ENCODE data around the gene CSRNP2. TPM values are rescaled to one million over a fixed set of nuclear protein-coding genes. Genes with fewer than 3 reads are reported as not detected.

CSRNP2 gene
- total RNA-seq, 1 donor from 2014 or later = 49.0 TPM

- DNase-seq (ENCODE audit: extremely low spot score, unreplicated experiment) = no peak
- no peak overlapping the region for H3K4me3 Mint-ChIP-seq (ENCODE audit: unreplicated experiment)
- no peaks in the 10 kb centered on the region for H3K27me3 Mint-ChIP-seq (ENCODE audit: unreplicated experiment)
- H3K4me1 Mint-ChIP-seq (ENCODE audit: unreplicated experiment) = no peaks in the 10 kb centered on the region
- TF ChIP-seq, protein P1, sequence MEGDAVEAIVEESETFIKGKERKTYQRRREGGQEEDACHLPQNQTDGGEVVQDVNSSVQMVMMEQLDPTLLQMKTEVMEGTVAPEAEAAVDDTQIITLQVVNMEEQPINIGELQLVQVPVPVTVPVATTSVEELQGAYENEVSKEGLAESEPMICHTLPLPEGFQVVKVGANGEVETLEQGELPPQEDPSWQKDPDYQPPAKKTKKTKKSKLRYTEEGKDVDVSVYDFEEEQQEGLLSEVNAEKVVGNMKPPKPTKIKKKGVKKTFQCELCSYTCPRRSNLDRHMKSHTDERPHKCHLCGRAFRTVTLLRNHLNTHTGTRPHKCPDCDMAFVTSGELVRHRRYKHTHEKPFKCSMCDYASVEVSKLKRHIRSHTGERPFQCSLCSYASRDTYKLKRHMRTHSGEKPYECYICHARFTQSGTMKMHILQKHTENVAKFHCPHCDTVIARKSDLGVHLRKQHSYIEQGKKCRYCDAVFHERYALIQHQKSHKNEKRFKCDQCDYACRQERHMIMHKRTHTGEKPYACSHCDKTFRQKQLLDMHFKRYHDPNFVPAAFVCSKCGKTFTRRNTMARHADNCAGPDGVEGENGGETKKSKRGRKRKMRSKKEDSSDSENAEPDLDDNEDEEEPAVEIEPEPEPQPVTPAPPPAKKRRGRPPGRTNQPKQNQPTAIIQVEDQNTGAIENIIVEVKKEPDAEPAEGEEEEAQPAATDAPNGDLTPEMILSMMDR (IDR thresholded peaks at IDR 0.05) = no peak
- H3K9me3 Mint-ChIP-seq (ENCODE audit: unreplicated experiment) = no peaks in the 10 kb centered on the region
- peaks cover 42% of the 10 kb centered on the region for H3K36me3 Mint-ChIP-seq (ENCODE audit: unreplicated experiment)
- H3K27ac Mint-ChIP-seq (ENCODE audit: unreplicated experiment) = peak overlapping the region; percentile 2
These were observed 20.6 kb downstream of the CSRNP2 start for GRCh38 chr12:51062631-51063397.

GRCh38 chr12:51059086-51059485 is 24.3 kb downstream of the CSRNP2 start:
- Mint-ChIP-seq H3K9me3 (ENCODE audit: unreplicated experiment) (no peaks in the 10 kb centered on the region), H3K4me1 (ENCODE audit: unreplicated experiment) (no peaks in the 10 kb centered on the region), H3K4me3 (ENCODE audit: unreplicated experiment) (no peak overlapping the region), H3K27ac (ENCODE audit: unreplicated experiment) (no peak overlapping the region), H3K27me3 (ENCODE audit: unreplicated experiment) (no peaks in the 10 kb centered on the region), H3K36me3 (ENCODE audit: unreplicated experiment) (peaks cover 31% of the 10 kb centered on the region)
- TF ChIP-seq, protein P1 (IDR thresholded peaks at IDR 0.05) = no peak
- no peak for DNase-seq (ENCODE audit: extremely low spot score, unreplicated experiment)

DNA sequence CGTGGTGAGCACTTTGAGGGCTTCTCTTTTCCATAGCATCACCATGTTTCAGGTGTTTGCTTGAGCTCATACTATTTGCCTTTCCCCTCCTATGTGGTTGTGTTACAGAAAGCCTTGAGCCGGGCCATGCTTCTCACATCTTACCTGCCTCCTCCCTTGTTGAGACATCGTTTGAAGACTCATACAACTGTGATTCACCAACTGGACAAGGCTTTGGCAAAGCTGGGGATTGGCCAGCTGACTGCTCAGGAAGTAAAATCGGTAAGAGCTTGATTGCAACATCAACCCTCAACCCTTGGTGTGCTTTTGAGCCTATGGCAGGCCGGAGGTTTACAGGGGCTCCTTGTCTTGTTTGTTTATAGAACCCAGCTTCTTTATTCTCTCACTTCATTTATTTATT is 27.2 kb downstream of the CSRNP2 start:
- no peak for DNase-seq (ENCODE audit: extremely low spot score, unreplicated experiment)
- no peaks in the 10 kb centered on the region for H3K27me3 Mint-ChIP-seq (ENCODE audit: unreplicated experiment)
- no peaks in the 10 kb centered on the region for H3K9me3 Mint-ChIP-seq (ENCODE audit: unreplicated experiment)
- H3K4me3 Mint-ChIP-seq (ENCODE audit: unreplicated experiment) = no peak overlapping the region
- H3K4me1 Mint-ChIP-seq (ENCODE audit: unreplicated experiment) = peaks cover 4% of the 10 kb centered on the region
- TF ChIP-seq, protein P1 (IDR thresholded peaks at IDR 0.05) = no peak
- peaks cover 18% of the 10 kb centered on the region for H3K36me3 Mint-ChIP-seq (ENCODE audit: unreplicated experiment)
- H3K27ac Mint-ChIP-seq (ENCODE audit: unreplicated experiment) = no peak overlapping the region

DNA sequence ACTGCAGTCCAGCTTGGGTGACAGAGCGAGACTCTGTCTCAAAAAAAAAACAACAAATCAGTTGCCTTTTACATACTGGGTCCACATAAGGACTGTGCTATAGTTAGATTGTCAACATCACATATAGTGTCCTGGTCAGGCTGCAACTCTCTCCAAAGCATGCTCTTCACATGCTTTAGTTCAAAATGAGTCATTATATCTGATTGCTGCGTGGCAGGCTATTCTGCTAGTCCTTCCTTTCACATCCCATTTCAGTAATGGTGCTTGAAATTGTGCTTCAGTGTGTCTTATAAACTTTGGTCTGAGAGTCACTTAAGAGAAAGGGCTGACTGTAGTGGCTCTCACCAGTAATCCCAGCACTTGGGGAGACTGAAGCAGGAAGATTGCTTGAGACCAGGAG is 28.3 kb downstream of the CSRNP2 start:
- TF ChIP-seq, protein P1 (IDR thresholded peaks at IDR 0.05) = no peak
- Mint-ChIP-seq H3K36me3 (ENCODE audit: unreplicated experiment) (peaks cover 18% of the 10 kb centered on the region), H3K9me3 (ENCODE audit: unreplicated experiment) (no peaks in the 10 kb centered on the region), H3K27me3 (ENCODE audit: unreplicated experiment) (no peaks in the 10 kb centered on the region), H3K4me3 (ENCODE audit: unreplicated experiment) (no peak overlapping the region), H3K27ac (ENCODE audit: unreplicated experiment) (no peak overlapping the region), H3K4me1 (ENCODE audit: unreplicated experiment) (peaks cover 4% of the 10 kb centered on the region)
- no peak for DNase-seq (ENCODE audit: extremely low spot score, unreplicated experiment)

- peaks cover 14% of the 10 kb centered on the region for H3K36me3 Mint-ChIP-seq (ENCODE audit: unreplicated experiment)
- no peak overlapping the region for H3K27ac Mint-ChIP-seq (ENCODE audit: unreplicated experiment)
- no peak for DNase-seq (ENCODE audit: extremely low spot score, unreplicated experiment)
- TF ChIP-seq, protein P1 (IDR thresholded peaks at IDR 0.05) = no peak
- no peak overlapping the region for H3K4me3 Mint-ChIP-seq (ENCODE audit: unreplicated experiment)
- no peaks in the 10 kb centered on the region for H3K27me3 Mint-ChIP-seq (ENCODE audit: unreplicated experiment)
- no peaks in the 10 kb centered on the region for H3K9me3 Mint-ChIP-seq (ENCODE audit: unreplicated experiment)
- H3K4me1 Mint-ChIP-seq (ENCODE audit: unreplicated experiment) = peaks cover 29% of the 10 kb centered on the region
These were observed 31.6 kb downstream of the CSRNP2 start for GRCh38 chr12:51051787-51052186.

All from osteocyte (in vitro differentiated cells).